ENCODE measurements around the gene DNAJB4. TPM values are rescaled to one million over a fixed set of nuclear protein-coding genes. Genes with fewer than 3 reads are reported as not detected.

The DNAJB4 gene
- total RNA-seq, 1 experiment from 2014 or later = 45.5 TPM

GRCh38 chr1:78009276-78009675 lies 4.5 kb downstream of the DNAJB4 start:
- ChIA-PET POLR2A (ENCODE audit: unreplicated experiment) (interaction anchor here (0.5 kb wide), 1 partner anchor 44 kb away, joined by 6 read pairs; no protein-coding TSS in a partner anchor), CTCF (no interaction called here)
- peaks cover 12% of the 10 kb centered on the region for H3K36me3 ChIP-seq (ENCODE audit: low read depth)
- TF ChIP-seq CTCF (conservative IDR thresholded peaks at IDR 0.05) = no peak
- no peak for TF ChIP-seq EZH2 (IDR thresholded peaks at IDR 0.05; ENCODE audit: low read depth)
- H3K79me2 ChIP-seq (ENCODE audit: low read depth) = peaks cover 65% of the 10 kb centered on the region
- BruUV-seq (replicated peaks) = no TSS peak
- H4K20me1 ChIP-seq (ENCODE audit: insufficient read depth) = no peaks in the 10 kb centered on the region
- H3F3A ChIP-seq (ENCODE audit: insufficient read depth, low read depth) = peaks cover 11% of the 10 kb centered on the region
- H3K27me3 ChIP-seq (ENCODE audit: insufficient read depth, low read depth) = no peaks in the 10 kb centered on the region
- no peak overlapping the region for H3K27ac ChIP-seq
- no peak overlapping the region for H2AFZ ChIP-seq
- intact Hi-C loops (cut with micrococcal nuclease; ENCODE audit: unreplicated experiment) = loop anchor here (5.0 kb wide), 1 partner anchor 63 kb away; no protein-coding TSS in a partner anchor
- no peak for DNase-seq
- peaks cover 30% of the 10 kb centered on the region for H3K4me1 ChIP-seq (replicated peaks; ENCODE audit: insufficient read depth)
- H3K4me2 ChIP-seq = peak overlapping the region; percentile 79; the same call in 1 of the 2 replicates
- peak overlapping the region; percentile 26; the same call in 1 of the 2 replicates for H3K4me3 ChIP-seq
- H3K9me3 ChIP-seq (ENCODE audit: insufficient read depth, low read depth) = no peaks in the 10 kb centered on the region
- no peaks in the 10 kb centered on the region for H3K9me2 ChIP-seq (ENCODE audit: insufficient read depth)

GRCh38 chr1:78009836-78010235 lies 5.1 kb downstream of the DNAJB4 start:
- Histone ChIP-seq H3K4me1 (replicated peaks; ENCODE audit: insufficient read depth) (peaks cover 30% of the 10 kb centered on the region), H3K27ac (no peak overlapping the region), H3K4me3 (no peak overlapping the region), H3K27me3 (ENCODE audit: insufficient read depth, low read depth) (no peaks in the 10 kb centered on the region), H3K4me2 (peak overlapping the region; percentile 79; the same call in 1 of the 2 replicates), H3K9me2 (ENCODE audit: insufficient read depth) (no peaks in the 10 kb centered on the region), H3K79me2 (ENCODE audit: low read depth) (peaks cover 64% of the 10 kb centered on the region), H3K9me3 (ENCODE audit: insufficient read depth, low read depth) (no peaks in the 10 kb centered on the region), H2AFZ (no peak overlapping the region), H4K20me1 (ENCODE audit: insufficient read depth) (no peaks in the 10 kb centered on the region), H3K36me3 (ENCODE audit: low read depth) (peaks cover 13% of the 10 kb centered on the region), H3F3A (ENCODE audit: insufficient read depth, low read depth) (peaks cover 7% of the 10 kb centered on the region)
- ChIA-PET CTCF (no interaction called here), POLR2A (ENCODE audit: unreplicated experiment) (interaction anchor here (0.5 to 0.6 kb wide), 2 partner anchors 38 to 45 kb away, joined by 6 to 7 read pairs; no protein-coding TSS in a partner anchor)
- BruUV-seq (replicated peaks) = no TSS peak
- no peak for TF ChIP-seq CTCF (conservative IDR thresholded peaks at IDR 0.05)
- TF ChIP-seq EZH2 (IDR thresholded peaks at IDR 0.05; ENCODE audit: low read depth) = no peak
- no peak for DNase-seq
- intact Hi-C loops (cut with micrococcal nuclease; ENCODE audit: unreplicated experiment) = loop anchor here (5.0 kb wide), 1 partner anchor 62 kb away; no protein-coding TSS in a partner anchor

GRCh38 chr1:78011050-78011449 lies 6.3 kb downstream of the DNAJB4 start:
- ChIA-PET CTCF (no interaction called here), POLR2A (ENCODE audit: unreplicated experiment) (no interaction called here)
- Histone ChIP-seq H3K27ac (no peak overlapping the region), H3K36me3 (ENCODE audit: low read depth) (peaks cover 17% of the 10 kb centered on the region), H3K79me2 (ENCODE audit: low read depth) (peaks cover 52% of the 10 kb centered on the region), H2AFZ (no peak overlapping the region), H3K27me3 (ENCODE audit: insufficient read depth, low read depth) (no peaks in the 10 kb centered on the region), H3K4me2 (no peak overlapping the region; the same call in 1 of the 2 replicates), H3K4me3 (no peak overlapping the region), H3K9me3 (ENCODE audit: insufficient read depth, low read depth) (no peaks in the 10 kb centered on the region), H3K9me2 (ENCODE audit: insufficient read depth) (no peaks in the 10 kb centered on the region), H3K4me1 (replicated peaks; ENCODE audit: insufficient read depth) (peaks cover 27% of the 10 kb centered on the region), H4K20me1 (ENCODE audit: insufficient read depth) (no peaks in the 10 kb centered on the region), H3F3A (ENCODE audit: insufficient read depth, low read depth) (no peaks in the 10 kb centered on the region; the same call in 1 of the 2 replicates)
- TF ChIP-seq EZH2 (IDR thresholded peaks at IDR 0.05; ENCODE audit: low read depth) (no peak), CTCF (conservative IDR thresholded peaks at IDR 0.05) (no peak)
- no TSS peak for BruUV-seq (replicated peaks)
- no peak for DNase-seq
- intact Hi-C loops (cut with micrococcal nuclease; ENCODE audit: unreplicated experiment) = no loop called here
